NK-92 (cell line): ENCODE results near the gene CD80.
"Not testable (repeated sequence)": the region's sequence is repeated elsewhere in the genome, so short reads cannot be mapped to it uniquely, and the experiment has no call there.

Experiments used
- DNase-seq: peaks from one replicate; lab custom pipeline; 2025; ENCODE audit not compliant: unreplicated experiment; lab: John Stamatoyannopoulos, UW

Gene CD80

DNA sequence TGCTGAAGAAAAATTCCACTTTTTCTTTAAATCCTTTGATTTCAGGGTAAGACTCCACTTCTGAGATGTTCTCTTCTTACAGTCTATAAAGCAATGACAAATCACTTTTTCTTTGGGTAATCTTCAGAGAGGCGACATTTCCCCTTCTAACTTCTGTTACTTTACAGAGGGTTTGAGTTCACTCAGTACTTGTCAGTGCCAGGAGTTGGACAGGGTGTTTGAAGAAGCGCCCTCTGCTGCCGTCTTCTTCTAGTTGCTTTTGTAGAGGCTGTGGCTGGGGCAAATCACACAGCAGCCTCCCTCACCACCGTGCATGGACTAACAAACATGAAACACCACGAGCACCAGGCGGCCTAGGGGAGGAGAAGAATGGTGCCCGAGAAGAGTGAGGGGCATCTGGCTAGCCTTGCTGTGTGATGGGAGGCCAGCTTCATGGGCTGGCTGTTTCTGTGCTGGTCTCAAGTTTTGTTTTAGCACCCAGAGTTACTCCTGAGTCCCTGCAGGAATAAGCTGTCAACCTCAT is at the start of gene CD80:
CD80 (minus strand) TSS at position 174 of the 523 bp plus-strand sequence. CDS start 1,886 bp downstream, outside the sequence.
- DNase-seq, result no peak

DNA sequence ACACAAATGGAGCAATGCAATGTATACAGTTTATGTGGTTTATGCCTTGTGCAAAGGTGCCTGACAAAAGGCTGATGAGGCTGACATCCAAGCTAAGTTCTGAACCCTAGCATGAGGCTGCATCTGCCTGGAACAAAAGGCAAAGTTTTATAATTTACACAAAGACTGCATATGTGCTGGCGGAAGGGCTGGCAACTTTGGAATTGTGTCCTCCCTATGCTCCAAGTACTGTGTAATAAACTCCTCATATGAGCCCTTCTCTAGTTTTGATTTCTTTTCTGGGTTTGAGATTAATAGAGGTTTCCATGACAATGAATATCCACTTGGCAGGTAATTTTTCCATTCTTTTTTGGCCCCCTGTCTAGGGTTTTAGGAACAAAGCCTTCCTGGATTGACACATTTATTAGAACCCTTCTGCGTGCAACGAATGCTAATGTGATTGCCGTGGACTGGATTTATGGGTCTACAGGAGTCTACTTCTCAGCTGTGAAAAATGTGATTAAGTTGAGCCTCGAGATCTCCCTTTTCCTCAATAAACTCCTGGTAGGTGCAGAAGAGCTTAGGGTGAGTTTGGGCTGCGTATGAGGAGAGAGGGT is 49.1 kb upstream of the CD80 start:
- no peak for DNase-seq

GRCh38 chr3:119604878-119605277 is 45.5 kb upstream of the CD80 start:
- no peak for DNase-seq

DNA sequence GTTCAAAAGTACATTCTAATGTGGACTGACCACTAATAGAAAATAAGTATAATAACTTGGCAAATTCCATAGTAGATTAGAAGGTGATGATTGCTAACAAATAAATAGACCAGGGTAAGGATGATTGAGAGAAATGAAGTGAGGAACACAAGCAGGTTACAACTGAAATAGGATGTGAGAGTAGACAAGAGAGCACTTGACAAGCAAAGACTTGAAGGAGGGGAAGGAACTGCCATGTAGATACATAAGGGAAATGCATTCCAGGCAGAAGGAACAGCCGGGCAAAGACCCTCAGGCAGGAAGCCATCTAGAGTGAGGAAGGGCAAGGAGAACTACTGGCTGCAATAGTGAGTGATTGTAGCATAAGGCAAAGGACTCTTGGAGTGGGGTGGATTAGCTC is 43.3 kb upstream of the CD80 start:
- no peak for DNase-seq

GRCh38 chr3:119601154-119601553 is 41.7 kb upstream of the CD80 start:
- no peak for DNase-seq

DNA sequence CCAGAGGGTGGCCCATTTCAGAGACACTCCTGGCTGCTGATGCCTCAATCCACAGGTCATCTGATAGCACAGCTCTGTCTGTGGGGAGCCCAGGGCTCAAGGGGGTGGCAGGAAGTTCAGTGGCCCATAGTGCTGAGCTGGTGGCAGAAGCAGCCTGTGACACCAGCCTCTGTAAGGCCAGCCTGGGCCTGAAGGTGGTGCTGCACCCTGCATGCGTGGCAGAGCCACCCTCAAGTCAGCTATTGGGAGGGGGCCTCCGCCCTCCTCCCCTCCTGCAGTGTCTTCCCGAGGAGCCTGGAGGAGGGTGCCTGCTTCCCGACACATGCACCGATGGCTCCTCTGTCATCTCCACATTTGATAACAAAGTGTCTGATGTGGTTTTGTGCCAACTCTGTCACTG is 41.3 kb upstream of the CD80 start:
- DNase-seq, result no peak

GRCh38 chr3:119599558-119600174 is 40.3 kb upstream of the CD80 start:
- DNase-seq, result no peak

- no peak for DNase-seq
Measured at GRCh38 chr3:119598410-119599098, 39.1 kb upstream of the CD80 start.

DNA sequence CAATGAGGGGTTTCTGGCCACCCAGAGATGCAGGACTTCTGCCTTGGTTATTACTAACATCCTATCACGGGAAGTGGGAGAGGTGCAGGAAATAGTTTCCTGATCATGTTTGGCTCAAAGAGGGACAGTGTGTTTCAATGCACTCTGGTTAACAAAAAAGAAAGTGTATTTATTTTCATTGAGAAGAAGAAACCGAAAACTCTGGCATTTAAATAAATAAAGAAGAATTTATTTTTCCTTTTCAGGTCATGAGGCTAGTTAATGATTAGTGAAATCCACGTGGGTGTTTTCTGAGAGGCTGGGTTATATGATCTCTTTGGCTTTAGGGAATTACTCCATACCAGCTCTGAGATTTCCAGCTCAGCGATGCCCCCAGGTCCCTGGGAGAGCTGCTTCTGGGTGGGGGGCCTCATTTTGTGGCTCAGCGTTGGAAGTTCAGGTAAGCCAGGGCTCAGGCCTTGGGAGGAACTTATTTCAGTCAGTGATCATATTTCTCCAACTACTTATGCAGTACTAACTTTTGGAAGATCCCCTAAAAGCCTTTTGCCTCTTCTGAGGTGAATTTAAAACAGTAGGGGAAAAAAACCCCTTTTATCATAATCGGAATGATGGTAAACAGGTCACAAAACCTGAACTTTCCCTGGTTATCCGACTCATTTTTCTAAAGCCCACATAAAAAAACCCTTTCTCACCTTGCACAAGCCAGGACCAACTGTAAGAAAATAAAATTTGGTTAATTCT is 38.3 kb upstream of the CD80 start, which contains the start of gene PLA1A:
PLA1A (plus strand) TSS at position 338 of the 741 bp plus-strand sequence; CDS start at position 367, 29 bp downstream.
- no peak for DNase-seq

- DNase-seq, result no peak
Measured at GRCh38 chr3:119596398-119596797, 37.0 kb upstream of the CD80 start.

DNA sequence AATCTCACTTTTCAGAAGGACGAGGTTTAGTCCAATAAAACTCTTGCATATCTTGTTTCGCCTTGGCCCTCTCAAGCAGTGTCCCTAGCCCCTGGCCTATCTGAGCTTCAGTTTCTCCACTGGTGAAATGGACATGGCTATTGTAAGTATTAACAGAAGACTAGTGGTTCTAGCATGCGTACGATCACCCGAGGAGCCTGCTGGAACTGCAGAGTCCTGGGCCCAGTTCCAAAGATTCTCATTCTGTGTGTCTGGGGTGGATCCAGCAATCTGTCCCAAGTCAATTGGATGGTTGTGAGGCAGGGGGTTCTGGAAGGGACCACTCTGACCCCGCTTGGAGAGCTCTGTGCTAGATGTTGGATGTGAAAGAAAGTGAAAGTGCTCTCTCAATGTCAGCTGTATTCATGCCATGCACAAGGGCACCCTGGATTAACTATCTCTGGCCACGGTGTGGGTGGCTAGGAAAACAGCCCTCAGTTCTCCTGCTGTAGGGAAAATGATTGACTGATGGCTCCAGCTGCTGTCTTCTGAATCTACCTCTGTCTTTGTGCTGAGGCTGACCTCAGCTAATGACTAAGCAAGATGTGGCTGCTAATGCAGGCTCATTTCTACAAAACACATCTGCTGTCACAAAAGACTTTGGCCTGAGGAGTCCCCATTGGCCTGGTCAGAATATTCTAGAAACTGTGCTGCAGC is 36.4 kb upstream of the CD80 start:
- DNase-seq, result no peak

DNA sequence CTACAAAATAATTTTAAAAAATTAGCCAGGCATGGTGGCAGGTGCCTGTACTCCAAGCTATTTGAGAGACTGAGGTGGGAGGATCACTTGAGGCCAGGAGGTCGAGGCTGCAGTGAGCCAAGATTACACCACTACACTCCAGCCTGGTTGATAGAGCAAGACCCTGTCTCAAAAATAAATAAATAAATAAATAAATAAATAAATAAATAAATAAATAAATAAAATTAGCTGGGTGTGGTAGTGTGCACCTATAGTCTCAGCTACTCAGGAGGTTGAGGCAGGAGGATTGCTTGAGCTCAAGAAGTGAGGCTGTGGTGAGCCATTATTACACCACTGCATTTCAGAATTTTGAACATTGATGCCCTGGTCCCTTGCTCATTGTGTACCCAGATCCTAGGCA is 35.5 kb upstream of the CD80 start:
- not testable (repeated sequence) for DNase-seq

DNA sequence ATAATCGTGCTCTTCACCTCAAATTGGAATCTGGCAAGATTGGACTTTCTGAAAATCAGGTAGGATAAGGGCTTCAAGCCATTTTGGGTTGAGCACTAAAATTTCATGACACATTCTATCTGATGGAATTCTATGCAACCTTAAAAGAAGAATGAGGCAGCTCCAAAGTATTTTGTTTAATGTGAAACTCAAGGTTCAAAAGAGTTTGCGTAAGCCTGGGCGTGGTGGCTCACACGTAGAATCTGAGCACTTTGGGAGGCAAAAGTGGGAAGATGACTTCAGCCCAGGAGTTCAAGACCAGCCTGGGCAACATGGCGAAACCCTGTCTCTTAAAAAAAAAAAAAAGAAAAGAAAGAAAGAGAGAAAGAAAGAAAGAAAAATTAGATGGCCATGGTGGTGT is 34.7 kb upstream of the CD80 start:
- DNase-seq, result no peak

DNA sequence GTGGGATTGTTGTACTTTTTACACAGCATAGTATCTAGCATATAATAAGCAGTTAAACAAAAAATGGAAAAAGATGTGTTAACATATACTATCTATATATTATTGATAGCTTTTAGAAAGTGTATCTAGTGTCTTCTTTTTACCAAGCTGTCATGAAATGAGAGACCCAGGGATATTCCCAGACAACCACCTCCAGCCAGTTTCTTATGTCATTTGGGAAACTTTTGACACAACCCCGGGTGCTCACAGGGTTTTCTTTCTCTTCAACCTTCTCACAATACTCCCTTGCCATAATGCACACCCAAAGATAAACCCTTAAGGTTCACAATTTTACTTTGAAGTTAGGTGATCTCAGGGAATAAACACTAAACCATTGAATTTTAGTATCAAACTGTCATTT is 33.4 kb upstream of the CD80 start:
- no peak for DNase-seq

DNA sequence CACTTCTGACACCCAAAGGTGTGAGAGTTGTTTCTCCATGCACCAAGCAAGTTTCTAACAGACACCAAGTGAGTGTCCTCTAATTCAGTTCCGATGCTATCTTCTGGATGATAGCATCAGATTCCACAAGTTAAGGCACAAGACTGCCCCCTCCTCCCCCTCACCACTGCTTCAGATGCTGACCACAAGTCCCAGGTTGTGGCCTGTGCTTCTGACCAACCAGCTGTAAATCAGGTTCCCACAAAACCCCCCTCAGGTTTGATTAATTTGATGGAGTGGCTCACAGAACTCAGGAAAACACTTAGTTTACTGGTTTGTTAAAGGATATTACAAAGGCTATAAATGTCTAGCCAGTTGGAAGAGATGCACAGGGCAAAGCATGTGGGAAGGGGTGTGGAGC is 31.3 kb upstream of the CD80 start:
- DNase-seq, result no peak

GRCh38 chr3:119589102-119589773 is 29.8 kb upstream of the CD80 start:
- no peak for DNase-seq

GRCh38 chr3:119588112-119588511 is 28.7 kb upstream of the CD80 start:
- DNase-seq, result no peak

DNA sequence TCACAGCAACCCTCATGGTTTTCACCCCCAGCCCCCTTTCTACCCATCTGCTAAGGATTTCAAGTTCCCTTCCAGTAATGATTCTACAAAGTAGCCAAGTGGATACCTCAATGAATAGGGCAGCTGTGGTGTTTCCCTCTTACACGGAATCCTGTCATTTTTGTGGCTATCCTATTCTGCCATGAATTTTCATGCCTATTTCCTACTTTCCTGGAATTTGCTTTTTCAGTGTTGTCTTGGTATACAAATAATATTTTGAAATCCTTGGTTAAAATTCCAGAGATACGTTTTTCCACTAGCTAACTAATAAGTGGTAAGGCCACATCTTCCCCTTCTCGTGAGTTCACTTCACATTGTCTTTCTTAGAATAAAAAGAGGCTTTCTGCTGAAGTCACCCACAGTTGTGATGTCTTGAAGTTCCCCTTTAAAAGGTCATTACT is 27.3 kb upstream of the CD80 start:
- DNase-seq, result no peak

GRCh38 chr3:119585856-119586570 is 26.6 kb upstream of the CD80 start:
- no peak for DNase-seq

DNA sequence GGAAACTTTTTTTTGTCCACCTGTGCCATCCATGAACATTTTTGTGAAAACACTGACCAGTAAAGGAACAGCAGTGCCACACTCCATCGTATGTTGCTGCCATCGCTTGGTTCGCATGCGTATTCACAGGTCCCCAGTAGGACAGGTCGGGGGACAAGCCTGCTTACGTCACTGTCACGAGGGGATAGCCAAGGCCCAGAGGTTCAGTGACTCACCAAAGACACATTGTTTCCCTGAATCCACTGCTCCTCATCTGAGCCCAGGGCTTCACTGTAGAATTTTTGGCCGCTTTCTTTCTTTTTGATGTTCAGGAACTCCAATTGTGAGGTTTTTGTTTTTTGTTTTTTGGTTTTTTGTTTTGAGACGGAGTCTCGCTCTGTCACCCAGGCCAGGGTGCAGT is 25.8 kb upstream of the CD80 start:
- no peak for DNase-seq
